H1 (cell line): ENCODE measurements around the gene HERC3. TPM values are rescaled to one million over a fixed set of nuclear protein-coding genes. Genes with fewer than 3 reads are reported as not detected.

Experiments used
- CTCF ChIA-PET: fragments of 300-600 bp; sonication (Branson Sonifier 250); formaldehyde crosslinking; loops from one replicate; lab custom pipeline; 2021; ENCODE audit not compliant: partially characterized antibody; lab: Charles Lee
- POLR2A ChIA-PET: fragments of 300-600 bp; sonication (Branson Sonifier 250); formaldehyde crosslinking; loops from one replicate; lab custom pipeline; 2021; ENCODE audit warnings: inconsistent platforms; ENCODE audit not compliant: partially characterized antibody; lab: Charles Lee
- DNase-seq, 2 experiments: peaks; one replicate each; pipeline versions ENCODE4 v3.0.0 to v3.0.0-alpha.2; 2010 to 2022; ENCODE audit warnings: low spot score in 2 of 2, low read depth in 1 of 2, mixed read lengths in 1 of 2
- FAIRE-seq: peaks from 2 replicates; lab custom pipeline; 2011; peaks lifted over from hg19 to GRCh38; lab: Jason Lieb, UNC
- H2AFZ ChIP-seq: 2 replicates; pipeline ENCODE4 v1.8.1; 2012; ENCODE audit warnings: low read length, inconsistent platforms
- H2AK5ac ChIP-seq: 2 replicates; pipeline ENCODE4 v1.6.1; 2013; ENCODE audit warnings: low read depth, low read length
- H2BK120ac ChIP-seq: replicated peaks from 2 replicates; pipeline ENCODE3; 2013; ENCODE audit warnings: low read depth, low read length, inconsistent platforms
- H2BK12ac ChIP-seq: 2 replicates; pipeline ENCODE4 v1.6.1; 2013; ENCODE audit warnings: low read depth, low read length
- H2BK15ac ChIP-seq: 2 replicates; pipeline ENCODE4 v1.6.1; 2013; ENCODE audit warnings: low read length
- H2BK20ac ChIP-seq: 2 replicates; pipeline ENCODE4 v1.6.1; 2013; ENCODE audit warnings: low read length
- H2BK5ac ChIP-seq: 2 replicates; pipeline ENCODE4 v1.6.1; 2013; ENCODE audit warnings: low read depth, low read length
- H3K14ac ChIP-seq: 2 replicates; pipeline ENCODE4 v1.6.1; 2013; ENCODE audit warnings: inconsistent platforms; ENCODE audit not compliant: insufficient read length
- H3K18ac ChIP-seq: 2 replicates; pipeline ENCODE4 v1.6.1; 2013; ENCODE audit warnings: low read length; ENCODE audit errors: extremely low read depth
- H3K23ac ChIP-seq: 2 replicates; pipeline ENCODE4 v1.6.1; 2013; ENCODE audit warnings: inconsistent platforms; ENCODE audit not compliant: insufficient read length
- H3K23me2 ChIP-seq: 2 replicates; pipeline ENCODE4 v1.6.1; 2013; ENCODE audit warnings: low read depth, low read length
- H3K27ac ChIP-seq: 2 replicates; pipeline ENCODE4 v1.6.1; 2011; ENCODE audit warnings: low read depth, low read length, inconsistent platforms
- H3K27me3 ChIP-seq, 4 experiments: replicated peaks in 1 of 4; 1 replicate in 1 of 4; 2 replicates in 3 of 4; pipeline versions ENCODE4 v1.6.1 to v1.8.1; 2011 to 2013; ENCODE audit warnings: low read length in 3 of 4, mild to moderate bottlenecking in 3 of 4, inconsistent platforms in 2 of 4, mixed read lengths in 2 of 4, moderate library complexity in 1 of 4; ENCODE audit not compliant: control insufficient read depth in 3 of 4, insufficient read depth in 3 of 4; ENCODE audit errors: extremely low read depth in 1 of 4
- H3K36me3 ChIP-seq, 4 experiments: 2 replicates each; pipeline versions ENCODE4 v1.6.1 to v1.8.1; 2011 to 2013; ENCODE audit warnings: mild to moderate bottlenecking in 4 of 4, low read length in 3 of 4, moderate library complexity in 2 of 4, control low read depth in 1 of 4, inconsistent platforms in 1 of 4; ENCODE audit not compliant: insufficient read depth in 4 of 4, control insufficient read depth in 2 of 4
- H3K4ac ChIP-seq: replicated peaks from 2 replicates; pipeline ENCODE3; 2013; ENCODE audit warnings: low read length, low read depth, mixed read lengths, inconsistent platforms; ENCODE audit not compliant: insufficient read length
- H3K4me1 ChIP-seq, 4 experiments: replicated peaks in 1 of 4; 1 replicate in 1 of 4; 2 replicates in 3 of 4; pipeline versions ENCODE4 v1.6.1 to v1.8.1; 2011 to 2013; ENCODE audit warnings: low read length in 3 of 4, inconsistent platforms in 2 of 4, mixed read lengths in 1 of 4; ENCODE audit not compliant: insufficient read depth in 4 of 4, control insufficient read depth in 3 of 4
- H3K4me2 ChIP-seq, 2 experiments: 2 replicates each; pipeline versions ENCODE4 v1.6.1 to v1.8.1; 2011 to 2013; ENCODE audit warnings: low read depth in 2 of 2, low read length in 2 of 2, control low read depth in 1 of 2, inconsistent platforms in 1 of 2, mild to moderate bottlenecking in 1 of 2; ENCODE audit not compliant: insufficient read depth in 1 of 2
- H3K4me3 ChIP-seq, 4 experiments: fragments of 200-600, 300-600 bp in 1 of 4; sonication (generic), shearing (Covaris generic), sonication (Bioruptor Twin) in 1 of 4; 2 replicates each; pipeline versions ENCODE4 v1.5.1 to v1.8.1; 2011 to 2016; ENCODE audit warnings: low read length in 4 of 4, low read depth in 3 of 4, control low read depth in 2 of 4, inconsistent platforms in 2 of 4, mild to moderate bottlenecking in 2 of 4, mixed read lengths in 1 of 4, moderate library complexity in 1 of 4; ENCODE audit not compliant: insufficient read depth in 2 of 4; ENCODE audit errors: extremely low read depth in 1 of 4
- H3K56ac ChIP-seq: replicated peaks from 2 replicates; pipeline ENCODE3; 2013; ENCODE audit warnings: low read depth, mild to moderate bottlenecking, mixed read lengths, low read length, inconsistent platforms; ENCODE audit not compliant: insufficient read length
- H3K79me1 ChIP-seq: 2 replicates; pipeline ENCODE4 v1.6.1; 2013; ENCODE audit warnings: low read depth, low read length, control low read depth
- H3K79me2 ChIP-seq, 2 experiments: 2 replicates each; pipeline versions ENCODE4 v1.6.1 to v1.8.1; 2012 to 2013; ENCODE audit warnings: low read length in 2 of 2, mild to moderate bottlenecking in 2 of 2, inconsistent platforms in 1 of 2; ENCODE audit not compliant: insufficient read depth in 2 of 2, control insufficient read depth in 1 of 2
- H3K9ac ChIP-seq, 4 experiments: replicated peaks in 1 of 4; 1 replicate in 1 of 4; 2 replicates in 3 of 4; pipeline versions ENCODE4 v1.6.1 to v1.8.1; 2011 to 2013; ENCODE audit warnings: low read depth in 3 of 4, low read length in 3 of 4, control low read depth in 2 of 4, mild to moderate bottlenecking in 2 of 4, moderate library complexity in 2 of 4, inconsistent platforms in 1 of 4; ENCODE audit errors: extremely low read depth in 1 of 4
- H3K9me3 ChIP-seq, 2 experiments: 2 replicates each; pipeline versions ENCODE4 v1.6.1 to v1.8.1; 2012 to 2013; ENCODE audit warnings: mild to moderate bottlenecking in 2 of 2, moderate library complexity in 2 of 2, control low read depth in 1 of 2, inconsistent platforms in 1 of 2, low read depth in 1 of 2, low read length in 1 of 2, mixed read lengths in 1 of 2; ENCODE audit not compliant: insufficient read depth in 2 of 2
- H4K20me1 ChIP-seq, 2 experiments: replicated peaks in 1 of 2; 2 replicates each; pipeline versions ENCODE3 to v1.8.1; 2011 to 2013; ENCODE audit warnings: inconsistent platforms in 2 of 2, low read length in 2 of 2, mild to moderate bottlenecking in 1 of 2; ENCODE audit not compliant: insufficient read depth in 2 of 2, control insufficient read depth in 1 of 2
- H4K5ac ChIP-seq: 2 replicates; pipeline ENCODE4 v1.6.1; 2013; ENCODE audit warnings: low read length, low read depth, mixed read lengths, inconsistent platforms; ENCODE audit not compliant: insufficient read length
- H4K8ac ChIP-seq: 2 replicates; pipeline ENCODE4 v1.8.0; 2013; ENCODE audit warnings: mild to moderate bottlenecking, moderate library complexity, low read length, inconsistent platforms; ENCODE audit not compliant: insufficient read depth; ENCODE audit errors: extremely low read depth
- H4K91ac ChIP-seq: replicated peaks from 2 replicates; pipeline ENCODE3; 2013; ENCODE audit warnings: low read length, mixed read lengths, inconsistent platforms; ENCODE audit not compliant: insufficient read length
- ASH2L ChIP-seq: fragments of 200-600, 300-600 bp; sonication (generic); IDR thresholded peaks from one replicate; pipeline ENCODE4 v1.7.1; 2017; ENCODE audit warnings: low read length
- ATF3 ChIP-seq: IDR thresholded peaks from 2 replicates; pipeline ENCODE4 v1.6.1; 2011; ENCODE audit warnings: low read depth, mild to moderate bottlenecking, low read length; ENCODE audit not compliant: insufficient read depth
- CBX5 ChIP-seq: fragments of 300-800, 300-1000 bp; sonication (generic); IDR thresholded peaks from 2 replicates; pipeline ENCODE4 v1.7.1; 2016; ENCODE audit warnings: antibody characterized with exemption, low read length, low read depth
- CEBPB ChIP-seq: IDR thresholded peaks from 2 replicates; pipeline ENCODE4 v1.6.1; 2012; ENCODE audit warnings: low read depth, low read length
- CHD1 ChIP-seq: IDR thresholded peaks from 2 replicates; pipeline ENCODE4 v1.6.1; 2012; ENCODE audit warnings: low read depth, low read length, improper control_type of control experiment
- JUN ChIP-seq: IDR thresholded peaks from 2 replicates; pipeline ENCODE4 v1.6.1; 2011; ENCODE audit warnings: low read depth, mild to moderate bottlenecking, improper control_type of control experiment, low read length
- KDM5A ChIP-seq: fragments of 200-600 bp; IDR thresholded peaks from 2 replicates; pipeline ENCODE4 v1.7.1; 2012; ENCODE audit warnings: mild to moderate bottlenecking, low read length, inconsistent platforms, mixed read lengths
- MAX ChIP-seq: IDR thresholded peaks from 2 replicates; pipeline ENCODE4 v1.6.1; 2012; ENCODE audit warnings: inconsistent platforms
- RBBP5 ChIP-seq: IDR thresholded peaks from 2 replicates; pipeline ENCODE4 v1.7.1; 2012; ENCODE audit warnings: low read depth, mild to moderate bottlenecking, inconsistent platforms, low read length, moderate library complexity, borderline replicate concordance
- RNF2 ChIP-seq: fragments of 200-900, 300-1000 bp; sonication (generic); IDR thresholded peaks from 2 replicates; pipeline ENCODE4 v1.7.1; 2016; ENCODE audit warnings: borderline replicate concordance, low read depth, mild to moderate bottlenecking, antibody characterized with exemption, low read length; ENCODE audit not compliant: poor library complexity, severe bottlenecking; ENCODE audit errors: missing control alignments
- RXRA ChIP-seq: IDR thresholded peaks from 2 replicates; pipeline ENCODE4 v1.6.1; 2011; ENCODE audit warnings: low read depth, mild to moderate bottlenecking, low read length, moderate library complexity; ENCODE audit not compliant: insufficient read depth
- SIX5 ChIP-seq: IDR thresholded peaks from 2 replicates; pipeline ENCODE4 v1.6.1; 2011; ENCODE audit warnings: mild to moderate bottlenecking, low read depth, low read length
- TBP ChIP-seq: IDR thresholded peaks from 2 replicates; pipeline ENCODE4 v1.6.1; 2011; ENCODE audit warnings: low read depth, low read length, improper control_type of control experiment
- TCF12 ChIP-seq: IDR thresholded peaks from 2 replicates; pipeline ENCODE4 v1.6.1; 2011; ENCODE audit warnings: low read depth, mild to moderate bottlenecking, low read length
- WGBS, 2 experiments: shearing (Covaris generic) in 1 of 2; methylation state at CpG; one replicate each; pipeline versions ENCODE4 v1.1.6 to v1.1.7; 2013 to 2015; ENCODE audit warnings: low lambda C conversion rate in 2 of 2, mixed read lengths in 2 of 2, inconsistent platforms in 1 of 2, low coverage in 1 of 2, missing lambda C conversion rate in 1 of 2; ENCODE audit not compliant: insufficient replicate concordance in 2 of 2, insufficient coverage in 1 of 2, insufficient read length in 1 of 2; ENCODE audit errors: extremely low coverage in 1 of 2, missing lambda C conversion rate in 1 of 2; 5-methylcytosine and 5-hydroxymethylcytosine counted together
- polyA plus RNA-seq, 7 experiments: library from polyadenylated mRNA; depleted of rRNA in 3 of 7; stranded (reverse) in 5 of 7; unstranded in 2 of 7; fragments of >200 nt in 5 of 7; fragments of 200-250 nt in 2 of 7; gene quantifications; 1 replicate in 5 of 7; 2 replicates in 1 of 7; 4 replicates in 1 of 7; pipeline versions ENCODE4 v1.2.1 to v1.2.3, GENCODE V29; 2011 to 2013; ENCODE audit warnings: missing spikeins in 2 of 7, mixed read lengths in 2 of 7
- total RNA-seq: library from RNA; stranded (reverse); fragmentation: NEBNext Ultra II Directional; extraction: Animal tissue kit (Norgen Biotek cat#: 25700); gene quantifications from 2 replicates; pipeline ENCODE4 v1.2.1, GENCODE V29; 2021

The HERC3 gene
- total and polyA plus RNA-seq, 2 of the 8 experiments (the other 6 are each of a cell fraction or from before 2014, with no cell fraction given) = 1.4 to 5.7 TPM

GRCh38 chr4:88757776-88758175, 165.5 kb downstream of the HERC3 start:
- Histone ChIP-seq H3K9ac (no peak overlapping the region), H3K23me2 (no peaks in the 10 kb centered on the region), H3K27ac (no peak overlapping the region), H2BK15ac (no peak overlapping the region), H3K14ac (no peak overlapping the region), H2AFZ (no peak overlapping the region), H2BK12ac (no peak overlapping the region; the same call in 1 of the 2 replicates), H3K79me1 (no peaks in the 10 kb centered on the region), H2BK20ac (no peak overlapping the region), H3K4ac (no peak overlapping the region), H3K4me2 (no peak overlapping the region), H3K18ac (no peak overlapping the region), H4K8ac (no peak overlapping the region), H4K20me1 (peaks cover 0 to 3% of the 10 kb centered on the region in 2 experiments), H3K9me3 (no peaks in the 10 kb centered on the region), H2BK5ac (no peak overlapping the region), H3K36me3 (no peaks in the 10 kb centered on the region), H3K27me3 (no peaks in the 10 kb centered on the region), H4K91ac (no peak overlapping the region), H3K56ac (no peak overlapping the region), H4K5ac (no peak overlapping the region), H3K4me3 (no peak overlapping the region), H3K23ac (no peak overlapping the region), H3K4me1 (peaks cover 3 to 11% (median 8%) of the 10 kb centered on the region in 4 experiments; a peak in 4 of 7 replicates), H2AK5ac (no peak overlapping the region), H3K79me2 (no peaks in the 10 kb centered on the region), H2BK120ac (no peak overlapping the region)
- FAIRE-seq = no peak
- ChIA-PET CTCF (interaction anchor here (1.3 to 1.4 kb wide), 2 partner anchors 11 to 19 kb away, joined by 4 to 5 read pairs; no protein-coding TSS in a partner anchor), POLR2A (no interaction called here)
- WGBS, 2 experiments = 87% methylated on average over 6 of the region's 6 CpGs; no CpG with 5 or more reads in 1 of the 2 experiments
- no peak for DNase-seq
- no peak for TF ChIP-seq SIX5
- TF ChIP-seq RNF2 = no peak
- no peak for TF ChIP-seq ASH2L
- no peak for TF ChIP-seq CEBPB
- no peak for TF ChIP-seq TBP
- TF ChIP-seq RBBP5 = no peak
- no peak for TF ChIP-seq MAX
- TF ChIP-seq ATF3 = no peak
- TF ChIP-seq RXRA = no peak
- TF ChIP-seq KDM5A = no peak
- no peak for TF ChIP-seq JUN
- no peak for TF ChIP-seq TCF12
- no peak for TF ChIP-seq CHD1
- no peak for TF ChIP-seq CBX5
